Natural killer cell (primary cell): Measurements from ENCODE around the gene EHF. TPM values are rescaled to one million over a fixed set of nuclear protein-coding genes. Genes with fewer than 3 reads are reported as not detected.

Experiments used
- ATAC-seq, 3 donors: fragments of 150-1000 bp in 2 of 3; fragments of 200-7000 bp in 1 of 3; cut with Tn5 transposase; 1 replicate in 1 of 3; 2 replicates in 2 of 3; pipeline ENCODE4 v1.10.0; 2021; ENCODE audit warnings: mild to moderate bottlenecking in 2 of 3, moderate library complexity in 2 of 3
- DNase-seq, 2 donors: peaks; one replicate each; pipeline versions ENCODE4 v3.0.0 to v3.0.0-alpha.2; 2013 to 2021; ENCODE audit warnings: mixed read lengths in 1 of 2
- H3K27ac ChIP-seq: one replicate; pipeline ENCODE4 v1.5.1; 2013; ENCODE audit warnings: mild to moderate bottlenecking, low read length
- H3K27me3 ChIP-seq: one replicate; pipeline ENCODE4 v1.6.1; 2013; ENCODE audit warnings: low read length; ENCODE audit not compliant: control insufficient read depth, insufficient read depth
- H3K36me3 ChIP-seq: one replicate; pipeline ENCODE4 v1.6.1; 2013; ENCODE audit warnings: low read length; ENCODE audit not compliant: control insufficient read depth, insufficient read depth
- H3K4me1 ChIP-seq: one replicate; pipeline ENCODE4 v1.6.1; 2013; ENCODE audit warnings: low read length; ENCODE audit not compliant: control insufficient read depth, insufficient read depth
- H3K4me3 ChIP-seq: one replicate; pipeline ENCODE4 v1.5.1; 2013; ENCODE audit warnings: low read length
- H3K9me3 ChIP-seq: one replicate; pipeline ENCODE4 v1.6.1; 2013; ENCODE audit warnings: low read length; ENCODE audit not compliant: control insufficient read depth, insufficient read depth
- H3K27ac Mint-ChIP-seq, 2 donors: one replicate each; pipeline ENCODE4 v1.8.0; 2022; ENCODE audit warnings: mild to moderate bottlenecking in 2 of 2, mixed read lengths in 2 of 2, moderate library complexity in 1 of 2
- H3K27me3 Mint-ChIP-seq, 2 donors: one replicate each; pipeline ENCODE4 v1.8.0; 2022; ENCODE audit warnings: low read depth in 2 of 2, mixed read lengths in 2 of 2
- H3K36me3 Mint-ChIP-seq: one replicate; pipeline ENCODE4 v1.8.0; 2022; ENCODE audit warnings: mixed read lengths
- H3K4me1 Mint-ChIP-seq, 2 donors: one replicate each; pipeline ENCODE4 v1.8.0; 2022; ENCODE audit warnings: mixed read lengths in 2 of 2
- H3K4me3 Mint-ChIP-seq: one replicate; pipeline ENCODE4 v1.8.0; 2022; ENCODE audit warnings: mild to moderate bottlenecking, moderate library complexity, mixed read lengths
- H3K9me3 Mint-ChIP-seq, 2 donors: one replicate each; pipeline ENCODE4 v1.8.0; 2022; ENCODE audit warnings: mixed read lengths in 2 of 2
- CTCF ChIP-seq: fragments of 200-600 bp; IDR thresholded peaks from one replicate; pipeline ENCODE4 v1.8.0; 2022; ENCODE audit warnings: antibody characterized with exemption
- WGBS: methylation state at CpG from one replicate; pipeline ENCODE4 v1.1.7; 2013; ENCODE audit warnings: missing lambda C conversion rate; ENCODE audit not compliant: insufficient coverage; 5-methylcytosine and 5-hydroxymethylcytosine counted together
- intact Hi-C: fragments of 100-400 bp; cut with micrococcal nuclease; formaldehyde crosslinking; loops from one replicate; pipeline ENCODE4 v1.14.2; 2022
- total RNA-seq, 4 donors: library from RNA; stranded (reverse); fragments of 120-200 nt in 1 of 4; gene quantifications; one replicate each; pipeline versions ENCODE4 v1.2.3 to v1.2.4, GENCODE V29; 2013 to 2022

Gene EHF
- total RNA-seq, 3 donors from 2014 or later (not counting 1 experiment from before 2014, with no cell fraction given) = not detected

DNA sequence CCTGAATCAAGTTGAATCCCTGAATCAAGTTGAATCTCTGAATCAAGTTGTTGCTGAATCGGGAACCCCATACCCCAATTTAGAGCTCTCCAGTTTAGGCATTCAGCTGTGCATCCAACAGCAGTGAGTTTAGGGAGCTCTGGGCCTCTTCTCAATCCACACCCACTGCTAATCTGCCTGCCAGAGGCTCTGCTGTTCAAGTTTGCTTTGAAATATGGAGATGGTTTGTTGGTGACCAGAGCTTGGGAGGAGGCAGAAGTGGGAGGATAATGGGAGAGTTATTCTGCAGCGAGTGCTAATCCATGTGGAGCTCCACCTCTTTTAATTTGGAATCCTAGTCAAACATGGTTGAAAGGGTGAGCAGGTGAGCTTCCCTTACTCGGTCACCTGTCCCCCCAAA lies 22.4 kb downstream of the EHF start:
- 97% methylated on average over 3 of the region's 3 CpGs for WGBS
- Mint-ChIP-seq H3K9me3 (no peaks in the 10 kb centered on the region), H3K27me3 (peaks cover 52 to 81% of the 10 kb centered on the region in 2 donors), H3K27ac (no peak overlapping the region), H3K4me1 (peaks cover 0 to 6% of the 10 kb centered on the region in 2 donors), H3K4me3 (no peak overlapping the region), H3K36me3 (no peaks in the 10 kb centered on the region)
- Histone ChIP-seq H3K4me3 (no peak overlapping the region), H3K27ac (no peak overlapping the region), H3K27me3 (peaks cover 1% of the 10 kb centered on the region), H3K4me1 (no peaks in the 10 kb centered on the region), H3K9me3 (no peaks in the 10 kb centered on the region), H3K36me3 (no peaks in the 10 kb centered on the region)
- intact Hi-C loops = no loop called here
- no peak for DNase-seq
- no peak for TF ChIP-seq CTCF
- ATAC-seq = no peak

DNA sequence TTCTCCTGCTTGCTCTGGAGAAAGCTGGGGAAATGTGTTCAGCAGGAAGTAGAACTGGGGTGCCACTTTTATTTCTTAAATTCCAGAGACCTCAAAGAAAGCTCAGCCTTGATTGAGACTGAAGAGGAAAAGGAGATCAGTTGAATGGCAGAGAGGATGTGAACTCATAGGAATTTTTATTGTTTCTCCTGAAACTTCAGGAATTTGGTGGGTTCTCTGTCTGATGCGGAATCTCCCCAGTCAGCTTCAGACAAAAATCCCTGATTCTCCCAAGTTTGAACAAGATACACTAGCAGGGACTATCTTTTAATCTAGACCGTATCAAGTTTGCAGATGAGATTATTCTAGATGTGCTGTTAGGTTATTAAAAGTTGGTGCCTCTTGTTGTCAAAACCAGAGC lies 23.0 kb downstream of the EHF start:
- Histone ChIP-seq H3K4me1 (no peaks in the 10 kb centered on the region), H3K27ac (no peak overlapping the region), H3K36me3 (no peaks in the 10 kb centered on the region), H3K4me3 (no peak overlapping the region), H3K27me3 (peaks cover 4% of the 10 kb centered on the region), H3K9me3 (no peaks in the 10 kb centered on the region)
- intact Hi-C loops = no loop called here
- Mint-ChIP-seq H3K4me1 (peaks cover 0 to 8% of the 10 kb centered on the region in 2 donors), H3K4me3 (no peak overlapping the region), H3K27ac (no peak overlapping the region), H3K9me3 (no peaks in the 10 kb centered on the region), H3K36me3 (no peaks in the 10 kb centered on the region), H3K27me3 (peaks cover 52 to 80% of the 10 kb centered on the region in 2 donors)
- TF ChIP-seq CTCF = no peak
- WGBS = 100% methylated on average over 1 of the region's 2 CpGs
- no peak for DNase-seq
- ATAC-seq = no peak

DNA sequence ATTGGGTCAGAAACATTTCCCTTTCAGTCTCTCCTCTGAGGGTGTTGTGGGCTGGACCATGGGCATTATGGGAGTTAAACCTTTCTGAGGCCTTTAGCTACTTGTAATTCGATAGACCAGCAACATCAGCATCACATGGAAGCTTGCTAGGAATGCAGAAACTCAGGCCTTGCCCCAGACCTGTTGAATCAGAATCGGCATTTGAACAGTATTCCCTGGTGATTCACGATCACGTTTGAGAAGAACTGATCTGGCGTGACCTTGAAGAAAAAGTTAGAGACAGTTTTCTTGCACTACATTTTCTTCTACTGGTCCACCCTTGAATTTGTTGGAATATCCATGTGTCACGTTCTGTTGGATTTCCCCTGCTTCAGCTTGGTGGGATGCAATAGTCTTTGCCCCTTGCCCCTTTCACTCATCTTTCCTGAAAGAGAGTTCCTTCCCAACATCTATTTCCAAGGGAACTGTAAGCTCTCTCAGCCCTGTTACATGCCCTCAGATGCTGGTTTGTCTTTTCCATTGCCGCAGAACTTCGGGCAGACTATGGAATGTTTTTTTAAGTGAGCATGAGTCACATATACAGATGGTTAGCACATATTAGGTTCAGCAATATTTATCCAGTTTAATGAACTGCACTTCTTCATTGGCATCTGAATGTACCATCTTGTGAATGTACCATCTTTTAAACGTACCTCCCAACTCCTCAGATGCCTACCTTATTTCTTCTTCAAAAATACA lies 23.9 kb downstream of the EHF start:
- H3K27ac ChIP-seq = no peak overlapping the region
- no peak for ATAC-seq
- H3K4me3 ChIP-seq = no peak overlapping the region
- no peaks in the 10 kb centered on the region for H3K9me3 ChIP-seq
- DNase-seq = no peak
- WGBS = 81% methylated on average over 9 of the region's 9 CpGs
- no peaks in the 10 kb centered on the region for H3K36me3 ChIP-seq
- Mint-ChIP-seq H3K27ac (no peak overlapping the region), H3K9me3 (no peaks in the 10 kb centered on the region), H3K36me3 (no peaks in the 10 kb centered on the region), H3K4me3 (no peak overlapping the region), H3K27me3 (peaks cover 50 to 70% of the 10 kb centered on the region in 2 donors), H3K4me1 (peaks cover 0 to 17% of the 10 kb centered on the region in 2 donors)
- H3K4me1 ChIP-seq = peaks cover 4% of the 10 kb centered on the region
- intact Hi-C loops = no loop called here
- no peak for TF ChIP-seq CTCF
- H3K27me3 ChIP-seq = peaks cover 7% of the 10 kb centered on the region

GRCh38 chr11:34646431-34646830 lies 25.5 kb downstream of the EHF start:
- H3K27me3 ChIP-seq = peaks cover 7% of the 10 kb centered on the region
- peaks cover 19% of the 10 kb centered on the region for H3K4me1 ChIP-seq
- DNase-seq (no peak), ATAC-seq (no peak)
- H3K4me3 ChIP-seq = no peak overlapping the region
- no peaks in the 10 kb centered on the region for H3K9me3 ChIP-seq
- peaks cover 13 to 30% of the 10 kb centered on the region in 2 donors for H3K4me1 Mint-ChIP-seq
- no peaks in the 10 kb centered on the region for H3K9me3 Mint-ChIP-seq
- peaks cover 44 to 55% of the 10 kb centered on the region in 2 donors for H3K27me3 Mint-ChIP-seq
- intact Hi-C loops = no loop called here
- no peak overlapping the region for H3K27ac ChIP-seq
- TF ChIP-seq CTCF = no peak
- WGBS = 96% methylated on average over 8 of the region's 8 CpGs
- no peak overlapping the region for H3K27ac Mint-ChIP-seq
- H3K4me3 Mint-ChIP-seq = no peak overlapping the region
- H3K36me3 ChIP-seq = no peaks in the 10 kb centered on the region
- H3K36me3 Mint-ChIP-seq = no peaks in the 10 kb centered on the region
